GM10847 (cell line): Measurements from ENCODE around the gene CNTN5.

Source experiments
- POLR2A ChIP-seq: IDR thresholded peaks from 2 replicates; pipeline ENCODE4 v1.6.1; 2011; ENCODE audit not compliant: insufficient read length; ENCODE audit errors: extremely low read depth

CNTN5 gene

DNA sequence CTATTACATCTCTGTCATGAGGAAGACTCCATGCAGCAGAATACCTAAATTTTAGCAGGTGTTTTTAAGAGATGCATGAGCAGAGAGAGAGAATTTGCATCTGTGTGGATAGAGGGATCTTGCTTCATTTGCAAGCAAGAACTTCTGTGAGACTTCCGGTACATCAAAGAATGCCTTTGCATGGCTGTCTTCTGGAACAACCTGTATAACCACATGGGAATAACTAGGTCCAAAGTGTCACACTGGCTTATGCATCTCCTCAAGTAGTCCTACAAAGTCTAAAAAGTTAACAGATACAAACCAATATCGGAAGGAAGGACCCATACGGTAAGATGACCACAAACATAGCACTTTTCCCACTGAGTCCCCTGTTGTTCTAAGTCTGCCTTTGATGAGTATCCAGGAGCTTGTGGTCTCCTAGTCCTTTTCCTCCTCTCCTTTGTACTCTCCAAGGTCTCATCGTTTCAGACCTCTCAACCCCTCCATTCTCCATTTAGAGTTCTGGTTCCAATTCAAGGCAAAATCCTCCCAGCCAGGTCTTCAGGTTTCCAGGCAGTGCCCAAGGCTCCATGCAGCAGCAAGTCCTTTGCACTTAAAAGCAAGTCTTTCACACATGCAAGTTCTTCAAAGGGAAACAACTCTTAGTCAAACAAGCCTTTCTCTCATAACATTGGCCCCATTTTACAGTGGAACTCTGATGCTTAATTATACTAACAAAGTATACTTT is 1084.7 kb downstream of the CNTN5 start:
- no peak for TF ChIP-seq POLR2A

DNA sequence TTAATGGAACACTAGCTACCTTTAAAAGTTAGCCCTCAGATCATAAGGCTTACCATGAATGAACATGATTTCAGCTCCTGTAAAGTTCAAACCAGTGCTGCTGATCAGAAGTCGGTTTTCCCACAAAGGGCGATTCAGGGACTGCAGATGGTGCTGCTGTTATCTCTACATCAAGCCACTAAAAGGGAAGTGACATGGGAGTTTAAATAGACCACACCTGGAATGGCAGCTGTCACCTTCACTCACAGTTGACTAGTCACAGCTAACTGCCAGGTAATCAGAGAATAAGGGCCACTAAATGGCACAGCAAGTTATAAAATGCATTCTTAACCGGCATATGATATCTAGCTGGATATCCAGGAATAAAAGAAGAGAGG is 1085.2 kb downstream of the CNTN5 start:
- no peak for TF ChIP-seq POLR2A

DNA sequence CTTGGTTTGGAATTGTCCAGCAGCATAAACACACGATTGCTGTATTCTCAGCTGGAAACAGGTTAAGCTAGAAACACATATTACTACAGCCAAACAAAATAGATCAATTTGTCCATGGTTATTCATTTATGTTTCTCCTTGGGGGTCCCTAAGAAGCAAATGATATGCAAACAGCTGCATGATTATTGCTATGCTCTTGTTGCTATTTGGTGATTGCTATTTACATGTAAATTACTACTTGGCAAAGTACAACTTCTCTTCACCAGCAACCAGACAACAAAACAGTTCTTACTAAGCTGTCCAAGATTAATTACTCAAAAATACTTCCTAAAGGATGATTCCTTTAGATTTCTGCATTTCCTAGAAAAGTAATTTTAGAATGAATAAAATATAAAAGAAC is 1098.4 kb downstream of the CNTN5 start:
- no peak for TF ChIP-seq POLR2A

DNA sequence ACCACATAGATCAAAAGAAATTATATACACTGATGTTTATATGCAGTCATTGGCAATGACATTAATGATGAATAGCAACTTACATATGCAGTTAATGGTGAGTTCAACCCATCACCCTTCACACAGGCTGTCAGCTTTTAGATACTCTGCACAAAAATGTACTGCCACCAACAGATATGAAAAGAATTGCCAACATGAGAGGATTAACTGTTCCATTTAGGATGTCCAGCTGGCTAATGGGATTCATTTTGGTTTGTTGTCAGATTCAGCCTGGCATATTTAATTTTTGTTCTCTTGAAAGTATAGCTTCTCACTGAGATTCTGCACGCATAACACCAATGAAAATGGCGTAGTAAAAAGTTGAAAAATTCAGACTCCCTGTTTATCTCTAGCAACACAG is 1112.4 kb downstream of the CNTN5 start:
- TF ChIP-seq POLR2A = no peak

DNA sequence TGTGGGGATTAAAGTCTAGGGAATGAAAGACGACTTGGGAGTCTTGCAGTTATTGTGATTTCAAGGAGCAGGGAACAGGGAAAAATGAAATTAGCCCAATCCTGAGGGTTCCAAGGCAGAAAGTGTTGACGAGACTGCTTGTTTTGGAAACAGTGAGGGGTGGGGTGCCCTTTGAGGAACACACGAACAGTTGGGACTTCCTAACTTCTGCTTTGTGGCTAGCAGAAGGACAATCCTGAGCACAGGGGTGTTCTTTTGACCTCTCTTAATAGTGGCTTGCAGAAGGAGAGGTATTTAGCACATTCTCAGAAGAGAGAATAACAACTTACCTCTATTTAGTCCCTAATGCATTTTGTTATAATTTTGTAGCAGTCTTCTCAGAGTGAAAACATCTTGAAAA is 1120.5 kb downstream of the CNTN5 start:
- no peak for TF ChIP-seq POLR2A

DNA sequence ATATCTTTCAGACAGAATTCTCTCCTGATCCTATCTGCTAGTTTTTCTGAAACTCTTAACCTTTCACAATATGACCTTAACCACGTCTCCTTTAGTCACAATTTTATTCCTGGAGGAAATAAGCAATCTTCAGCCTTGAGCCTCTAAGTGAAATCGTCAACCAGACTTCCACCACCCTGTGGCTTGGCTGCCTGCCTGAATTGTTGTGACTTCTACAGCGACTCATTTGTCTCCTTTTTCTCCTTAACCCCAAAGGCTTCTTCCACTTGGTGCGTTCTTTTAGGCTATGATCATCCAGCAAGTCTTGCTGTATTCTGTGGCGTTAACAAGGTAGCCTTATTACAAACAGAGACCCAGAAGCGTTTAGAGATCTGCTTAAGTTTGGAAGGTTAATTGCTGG is 1131.2 kb downstream of the CNTN5 start:
- TF ChIP-seq POLR2A = no peak

DNA sequence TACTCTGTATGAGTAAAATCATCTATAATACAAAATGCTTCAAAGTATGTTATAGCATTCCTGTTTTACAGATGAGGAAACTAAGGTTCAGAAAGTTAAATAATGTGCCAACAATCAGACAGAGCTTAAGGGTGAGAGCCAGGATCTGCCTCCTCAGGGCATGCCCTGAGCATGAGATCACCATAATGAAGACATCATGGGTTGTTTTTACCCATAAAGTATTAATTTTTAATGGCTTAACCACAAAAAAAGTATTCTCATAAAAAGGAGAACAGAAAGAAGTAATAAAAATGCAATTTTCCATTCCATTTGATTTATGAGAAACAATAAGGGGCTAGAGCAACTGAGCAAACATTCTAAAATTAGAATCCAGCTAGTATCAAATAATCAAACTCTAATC is 1132.0 kb downstream of the CNTN5 start:
- no peak for TF ChIP-seq POLR2A

DNA sequence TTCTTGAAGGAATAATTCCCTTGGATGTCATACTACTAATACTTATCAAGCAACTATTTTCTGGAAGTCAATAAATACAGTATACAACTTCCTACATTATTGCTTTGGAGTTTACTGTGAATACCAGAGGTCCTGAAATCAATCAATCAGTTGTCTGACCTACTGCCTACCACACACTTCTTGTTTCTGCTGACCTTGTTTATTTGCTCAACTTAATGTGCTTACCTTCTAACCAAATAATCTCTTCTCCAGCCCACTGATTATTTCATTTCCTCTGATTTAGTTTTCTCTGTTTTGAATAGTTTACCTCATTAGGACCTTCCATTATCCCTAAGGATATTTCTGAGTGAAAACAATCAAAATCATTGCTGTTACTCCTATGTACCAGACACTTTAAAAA is 1142.7 kb downstream of the CNTN5 start:
- no peak for TF ChIP-seq POLR2A

DNA sequence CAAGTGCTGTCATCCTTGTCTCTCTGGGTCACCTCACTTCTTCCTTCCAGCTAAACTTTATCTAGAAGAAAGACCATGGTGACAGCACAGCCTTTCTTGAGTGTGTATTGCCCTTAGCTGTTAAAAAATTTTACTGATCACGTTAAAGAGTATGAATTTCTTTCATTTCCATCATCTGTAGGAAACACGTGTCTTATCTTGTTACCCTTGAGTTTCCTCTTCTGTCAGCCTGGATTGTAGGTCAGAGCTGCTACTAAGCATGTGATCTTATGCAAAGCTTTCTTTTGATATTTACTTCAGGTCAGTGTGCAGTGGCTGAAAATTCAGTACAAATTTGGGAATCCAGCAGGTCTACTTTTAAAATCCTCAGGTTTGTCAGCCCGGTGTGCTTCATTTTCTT is 1154.1 kb downstream of the CNTN5 start:
- no peak for TF ChIP-seq POLR2A

DNA sequence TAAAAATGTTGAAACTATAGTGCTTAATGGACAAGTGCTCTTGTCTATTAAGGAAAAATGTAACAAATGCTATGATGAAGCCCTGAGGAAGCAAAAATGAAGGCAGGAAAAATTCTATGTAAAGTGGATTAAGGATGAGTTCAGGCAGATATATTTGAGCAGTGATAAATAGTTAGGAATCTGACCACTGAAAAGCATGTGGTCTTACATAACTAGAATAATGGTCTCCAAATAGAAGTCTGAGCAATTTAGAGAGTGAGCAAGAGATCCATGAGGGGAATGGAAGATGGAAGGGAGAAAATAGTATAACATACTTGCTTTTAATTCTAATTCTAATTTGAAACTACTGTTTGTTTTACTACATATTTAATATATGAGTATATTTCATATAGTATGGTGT is 1155.7 kb downstream of the CNTN5 start:
- no peak for TF ChIP-seq POLR2A

DNA sequence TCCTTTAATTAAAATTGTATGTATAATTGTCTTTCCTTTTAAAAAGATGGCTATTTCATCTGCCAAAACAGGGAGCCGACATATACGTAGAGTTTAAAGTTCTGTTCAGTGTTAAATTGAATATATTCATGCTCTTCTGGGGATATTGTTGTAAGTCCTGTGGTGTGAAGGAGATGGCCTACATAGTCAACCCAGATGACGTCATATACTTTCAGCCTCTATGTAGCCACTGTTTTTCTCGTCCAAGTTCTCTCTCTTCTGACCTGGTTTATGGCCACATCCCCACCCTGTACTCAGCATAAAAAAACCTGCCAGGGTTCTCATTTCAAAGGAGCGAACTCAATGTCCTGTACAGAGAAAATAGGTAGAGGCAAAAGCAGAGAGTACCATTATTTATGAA is 1156.9 kb downstream of the CNTN5 start:
- TF ChIP-seq POLR2A = no peak

DNA sequence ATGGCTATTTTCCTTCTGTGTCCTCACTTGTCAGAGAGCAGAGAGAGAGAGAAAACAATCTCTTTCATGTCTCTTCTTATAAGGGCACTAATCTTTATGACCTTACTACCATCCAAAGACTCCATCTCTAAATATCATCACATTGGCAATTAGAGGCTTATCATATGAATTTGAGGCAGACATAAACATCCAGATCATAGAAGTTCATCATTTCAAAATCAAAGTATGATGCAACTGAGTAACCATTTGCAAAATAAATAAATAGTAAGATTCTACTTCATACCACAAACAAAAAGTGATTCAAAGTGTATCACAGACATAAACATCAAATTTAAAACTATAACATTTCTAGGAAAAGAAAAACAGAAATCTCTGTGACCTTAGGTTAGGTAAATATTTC is 1161.6 kb downstream of the CNTN5 start:
- no peak for TF ChIP-seq POLR2A

DNA sequence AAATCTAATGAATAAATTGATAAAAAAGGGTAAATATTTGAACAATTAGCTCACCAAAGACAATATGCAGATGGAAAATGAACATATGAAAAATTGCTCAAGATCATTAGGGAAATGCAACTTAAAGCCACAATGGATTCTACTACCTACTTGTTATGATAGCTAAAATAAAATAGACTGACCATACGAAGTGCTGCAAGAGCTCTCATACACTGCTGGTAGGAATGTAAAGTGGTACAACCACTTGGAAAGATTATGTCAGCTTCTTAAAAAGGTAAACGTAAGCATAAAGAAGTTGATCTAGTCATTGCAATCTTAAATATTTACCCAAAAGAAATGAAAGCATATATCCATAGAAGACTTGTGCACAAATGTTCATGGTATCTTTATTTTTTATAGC is 1162.2 kb downstream of the CNTN5 start:
- no peak for TF ChIP-seq POLR2A

DNA sequence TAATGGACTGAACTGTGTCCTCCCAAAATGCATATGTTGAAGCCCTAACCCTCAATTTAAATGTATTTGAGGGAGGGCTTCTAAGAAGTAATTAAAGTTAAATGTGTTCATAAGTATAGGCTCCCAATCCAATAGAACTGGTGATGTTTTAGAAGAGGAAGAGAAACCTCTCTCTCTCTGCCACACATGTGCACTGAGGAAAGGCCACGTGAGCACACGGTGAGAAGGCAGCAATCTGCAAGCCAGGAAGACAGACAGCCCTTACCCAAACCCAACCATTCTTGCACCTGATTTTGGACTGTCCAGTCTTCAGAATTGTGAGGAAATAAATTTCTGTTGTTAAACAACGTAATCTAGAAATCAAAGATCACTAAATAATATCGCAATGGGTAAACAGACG is 1164.8 kb downstream of the CNTN5 start:
- no peak for TF ChIP-seq POLR2A

DNA sequence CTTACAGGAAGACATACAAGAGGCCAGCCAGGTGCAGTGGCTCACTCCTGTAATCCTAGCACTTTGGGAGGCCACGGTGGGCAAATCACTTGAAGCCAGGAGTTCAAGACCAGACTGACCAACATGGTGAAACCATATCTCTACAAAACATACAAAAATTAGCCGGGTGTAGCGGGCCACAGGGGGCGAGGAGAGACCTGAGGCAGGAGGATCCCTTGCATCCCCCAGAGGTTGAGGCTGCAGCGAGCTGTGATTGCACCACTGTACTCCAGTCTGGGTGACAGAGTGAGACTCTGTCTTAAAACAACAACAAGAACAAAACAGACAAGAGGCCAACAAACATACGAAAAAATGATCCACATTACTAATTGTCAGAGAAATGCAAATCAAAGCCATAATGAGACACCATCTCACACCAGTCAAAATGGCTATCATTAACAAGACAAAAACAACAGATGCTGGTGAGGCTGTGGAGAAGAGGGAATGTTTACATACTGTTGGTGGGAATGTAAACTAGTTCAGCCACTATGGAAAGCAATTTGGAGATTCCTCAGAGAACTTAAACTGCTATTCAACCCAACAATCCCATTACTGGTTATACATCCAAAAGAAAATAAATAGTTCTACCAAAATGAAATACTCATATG is 1167.5 kb downstream of the CNTN5 start:
- TF ChIP-seq POLR2A = no peak

DNA sequence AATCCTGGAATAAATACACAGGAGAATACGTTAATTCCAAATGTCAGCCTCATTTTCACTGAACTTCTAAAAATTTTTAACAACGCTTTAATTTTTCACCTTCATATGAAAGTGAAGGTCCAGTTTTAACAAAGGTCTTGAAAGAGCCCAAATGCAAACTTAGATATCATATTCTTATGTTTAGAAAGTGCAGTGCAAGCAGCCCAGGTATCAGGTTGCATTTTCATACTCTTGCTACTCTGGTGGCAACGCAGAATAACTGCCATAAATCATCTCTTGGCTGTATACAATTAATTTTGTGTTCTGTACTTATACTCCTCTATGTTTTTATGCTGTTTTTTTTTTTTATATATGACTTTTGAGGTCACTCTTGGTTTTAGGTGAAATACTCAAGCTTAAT is 1169.6 kb downstream of the CNTN5 start:
- no peak for TF ChIP-seq POLR2A

DNA sequence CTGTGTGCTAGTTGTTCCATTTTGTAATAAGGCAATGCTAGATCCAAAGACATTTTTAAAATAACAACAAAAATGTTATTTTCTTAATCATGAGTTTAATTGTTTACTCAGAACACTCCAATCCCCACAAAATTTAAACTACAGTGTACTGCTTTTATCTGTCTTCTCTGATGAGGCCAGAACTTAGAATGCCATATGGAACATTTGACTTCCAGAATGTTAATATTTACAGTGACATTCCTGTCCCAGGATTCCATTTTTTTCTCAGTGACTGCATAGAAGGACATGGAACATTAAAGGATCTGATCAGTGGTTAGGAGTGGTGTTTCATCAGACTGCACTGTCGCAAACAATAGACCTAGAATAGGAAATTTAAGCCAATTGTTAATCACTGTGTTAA is 1171.4 kb downstream of the CNTN5 start:
- no peak for TF ChIP-seq POLR2A

DNA sequence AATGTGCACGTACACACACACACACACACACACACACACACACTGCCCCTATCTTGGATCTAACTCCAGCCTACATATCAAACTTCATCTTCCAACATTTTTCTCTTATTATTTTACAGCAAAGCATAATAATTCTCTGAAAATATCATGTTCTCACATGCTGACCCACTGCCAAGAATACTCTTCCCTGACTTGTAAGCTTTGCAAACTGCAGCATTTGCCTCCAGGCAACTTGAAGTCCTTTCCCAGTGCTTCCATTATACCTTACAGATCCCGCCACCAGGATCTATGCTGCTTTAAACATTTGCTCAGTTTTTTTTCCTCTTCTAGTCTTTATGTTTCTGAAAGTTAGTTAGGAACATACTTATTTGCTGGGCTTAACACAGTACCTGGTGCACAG is 1183.0 kb downstream of the CNTN5 start:
- TF ChIP-seq POLR2A = no peak

DNA sequence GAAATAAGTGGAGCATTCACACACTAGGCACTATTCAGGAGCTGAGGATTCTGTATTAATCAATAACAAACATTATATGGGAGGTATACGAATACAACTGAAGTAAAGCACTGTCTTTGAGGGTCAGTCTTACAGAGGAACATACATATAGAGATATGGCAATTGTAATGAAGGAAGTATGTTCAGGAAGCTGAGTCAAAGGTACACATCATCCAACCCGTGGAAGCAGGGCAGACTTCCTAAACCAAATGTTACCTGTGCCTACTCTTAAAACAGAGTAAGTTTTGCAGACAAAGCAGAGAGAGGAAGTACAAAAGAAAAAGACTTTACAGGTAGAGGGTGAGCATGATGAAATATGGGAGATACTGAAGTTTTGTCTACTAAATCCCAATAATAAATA is 1185.2 kb downstream of the CNTN5 start:
- TF ChIP-seq POLR2A = no peak
